Lower leg skin (tissue), 3 donors: ENCODE measurements around the gene MAN1C1.

ENCODE experiments used
- CTCF ChIP-seq, 3 donors: fragments of 450-650 bp; IDR thresholded peaks; one replicate each; pipeline ENCODE4 v1.5.1; 2016; ENCODE audit warnings: antibody characterized with exemption in 3 of 3, mild to moderate bottlenecking in 3 of 3, moderate library complexity in 2 of 3
- POLR2A ChIP-seq, 2 donors: fragments of 450-650 bp; IDR thresholded peaks; one replicate each; pipeline ENCODE4 v1.6.1; 2016 to 2017; ENCODE audit warnings: antibody characterized with exemption in 2 of 2, mild to moderate bottlenecking in 1 of 2, moderate library complexity in 1 of 2

- TF ChIP-seq CTCF (IDR thresholded peaks at IDR 0.05) (no peak), POLR2A (IDR thresholded peaks at IDR 0.05) (no peak)
These were observed 181.3 kb downstream of the MAN1C1 start for GRCh38 chr1:25797939-25798338.
